HG02759 (cell line): ENCODE measurements around the gene OR6Q1.
"Not testable (repeated sequence)": the region's sequence is repeated elsewhere in the genome, so short reads cannot be mapped to it uniquely, and the experiment has no call there.

Experiments used
- ATAC-seq: cut with Tn5 transposase; IDR thresholded peaks from one replicate; pipeline ENCODE4 v1.9.1; 2021; ENCODE audit warnings: mild to moderate bottlenecking, moderate library complexity; ENCODE audit not compliant: unreplicated experiment

The OR6Q1 gene

GRCh38 chr11:58030653-58031052 is at the start of gene OR6Q1:
TSS of gene OR6Q1 (plus strand) at chr11:58030953. CDS start at chr11:58030953, 0 bp downstream.
- no peak for ATAC-seq

- ATAC-seq, result no peak
These were observed 49.2 kb upstream of the OR6Q1 start for GRCh38 chr11:57981536-57981935.

- no peak for ATAC-seq
These were observed 48.0 kb upstream of the OR6Q1 start for GRCh38 chr11:57982776-57983175.

- no peak for ATAC-seq
These were observed 47.6 kb upstream of the OR6Q1 start for GRCh38 chr11:57983191-57983590.

GRCh38 chr11:57999523-57999922 is 31.2 kb upstream of the OR6Q1 start:
- not testable (repeated sequence) for ATAC-seq

- not testable (repeated sequence) for ATAC-seq
These were observed 30.7 kb upstream of the OR6Q1 start for GRCh38 chr11:58000021-58000420.

- ATAC-seq, result no peak
These were observed 30.1 kb upstream of the OR6Q1 start for GRCh38 chr11:58000699-58001098.

- ATAC-seq, result no peak
These were observed 27.7 kb upstream of the OR6Q1 start for GRCh38 chr11:58003036-58003435.

- no peak for ATAC-seq
These were observed 27.2 kb upstream of the OR6Q1 start for GRCh38 chr11:58003591-58003990.

- ATAC-seq, result no peak
These were observed 26.1 kb upstream of the OR6Q1 start for GRCh38 chr11:58004664-58005063.

GRCh38 chr11:58006940-58007339 is 23.8 kb upstream of the OR6Q1 start:
- ATAC-seq, result no peak

GRCh38 chr11:58011771-58012170 is 19.0 kb upstream of the OR6Q1 start:
- ATAC-seq, result no peak

GRCh38 chr11:58023435-58023931 is 7.3 kb upstream of the OR6Q1 start, which contains the start of gene OR9Q1:
TSS of gene OR9Q1 (plus strand) at chr11:58023881. CDS start at chr11:58179445, 155,564 bp downstream.
- no peak for ATAC-seq

GRCh38 chr11:58024601-58025091 is 6.1 kb upstream of the OR6Q1 start:
- no peak for ATAC-seq

GRCh38 chr11:58027341-58027740 is 3.4 kb upstream of the OR6Q1 start:
- ATAC-seq, result no peak

- ATAC-seq, result no peak
These were observed 1.9 kb upstream of the OR6Q1 start for GRCh38 chr11:58028687-58029411.

- no peak for ATAC-seq
These were observed 3.7 kb downstream of the OR6Q1 start for GRCh38 chr11:58034471-58034870.

- ATAC-seq, result no peak
These were observed 8.8 kb downstream of the OR6Q1 start for GRCh38 chr11:58039589-58039988.

- ATAC-seq, result no peak
These were observed 12.6 kb downstream of the OR6Q1 start for GRCh38 chr11:58043379-58043778.

- no peak for ATAC-seq
These were observed 15.5 kb downstream of the OR6Q1 start for GRCh38 chr11:58046231-58046630.

- no peak for ATAC-seq
These were observed 17.1 kb downstream of the OR6Q1 start for GRCh38 chr11:58047818-58048217.

- no peak for ATAC-seq
These were observed 25.2 kb downstream of the OR6Q1 start for GRCh38 chr11:58055806-58056401.
